Ascending aorta (tissue), 2 donors: ENCODE results near the gene METTL15. TPM values are rescaled to one million over a fixed set of nuclear protein-coding genes. Genes with fewer than 3 reads are reported as not detected.
"Not testable (repeated sequence)": the region's sequence is repeated elsewhere in the genome, so short reads cannot be mapped to it uniquely, and the experiment has no call there.

Source experiments
- DNase-seq, 2 donors: peaks; one replicate each; pipeline ENCODE4 v3.0.0-alpha.2; 2019; ENCODE audit warnings: low spot score in 2 of 2
- H3K27ac ChIP-seq, 2 donors: fragments of 200-600 bp; sonication (generic); one replicate each; pipeline ENCODE4 v1.5.1; 2016 to 2017; ENCODE audit warnings: mild to moderate bottlenecking in 1 of 2
- H3K27me3 ChIP-seq: fragments of 200-600 bp; sonication (generic); one replicate; pipeline ENCODE4 v1.5.1; 2017
- H3K36me3 ChIP-seq, 2 donors: fragments of 200-600 bp; sonication (generic); one replicate each; pipeline ENCODE4 v1.5.1; 2016
- H3K4me1 ChIP-seq, 2 donors: fragments of 200-600 bp; sonication (generic); one replicate each; pipeline ENCODE4 v1.5.1; 2016 to 2017; ENCODE audit warnings: mild to moderate bottlenecking in 1 of 2
- H3K4me3 ChIP-seq, 2 donors: fragments of 200-600 bp; sonication (generic); one replicate each; pipeline ENCODE4 v1.5.1; 2016 to 2017; ENCODE audit warnings: mild to moderate bottlenecking in 1 of 2
- H3K9me3 ChIP-seq, 2 donors: fragments of 200-600 bp; sonication (generic); one replicate each; pipeline ENCODE4 v1.5.1; 2016
- CTCF ChIP-seq, 3 experiments: fragments of 200-600 bp in 2 of 3; fragments of 450-650 bp in 1 of 3; sonication (generic) in 2 of 3; IDR thresholded peaks; one replicate each; pipeline ENCODE4 v1.5.1; 2016 to 2019; ENCODE audit warnings: antibody characterized with exemption in 3 of 3, mild to moderate bottlenecking in 1 of 3, moderate library complexity in 1 of 3
- intact Hi-C: fragments of 100-400 bp; cut with DNase I; formaldehyde crosslinking; loops from one replicate; pipeline ENCODE4 v1.15.1; 2023
- total RNA-seq: library from RNA; depleted of rRNA; stranded (reverse); fragments of >200 nt; gene quantifications from one replicate; pipeline ENCODE4 v1.1.0, GENCODE V29; 2016

METTL15 gene
- total RNA-seq, 1 donor from 2014 or later, result 0.32 TPM

GRCh38 chr11:28303477-28304191 lies 195.4 kb downstream of the METTL15 start:
- intact Hi-C loops, result no loop called here
- Histone ChIP-seq H3K27ac (no peak overlapping the region), H3K9me3 (no peaks in the 10 kb centered on the region), H3K36me3 (no peaks in the 10 kb centered on the region), H3K27me3 (no peaks in the 10 kb centered on the region), H3K4me3 (no peak overlapping the region), H3K4me1 (no peaks in the 10 kb centered on the region)
- no peak for DNase-seq
- no peak for TF ChIP-seq CTCF (IDR thresholded peaks at IDR 0.05)

DNA sequence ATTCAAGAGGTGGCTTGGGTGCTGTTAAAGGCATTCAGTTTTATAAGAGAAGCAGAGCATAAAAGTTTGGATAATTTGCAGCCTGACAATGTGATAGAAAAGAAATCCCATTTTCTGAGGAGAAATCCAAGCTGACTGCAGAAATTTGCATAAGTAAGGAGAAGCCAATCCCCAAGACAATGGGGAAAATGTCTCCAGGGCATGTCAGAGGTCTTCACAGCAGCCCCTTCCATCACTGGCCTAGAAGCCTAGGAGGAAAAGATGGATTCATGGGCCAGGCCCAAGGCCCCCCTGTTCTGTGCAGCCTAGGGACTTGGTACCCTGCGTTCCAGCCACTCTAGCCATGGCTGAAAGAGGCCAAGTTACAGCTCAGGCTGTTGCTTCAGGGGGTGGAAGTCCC lies 207.3 kb downstream of the METTL15 start:
- Histone ChIP-seq H3K27ac (no peak overlapping the region), H3K27me3 (no peaks in the 10 kb centered on the region), H3K4me3 (no peak overlapping the region), H3K9me3 (no peaks in the 10 kb centered on the region), H3K36me3 (no peaks in the 10 kb centered on the region), H3K4me1 (no peaks in the 10 kb centered on the region)
- intact Hi-C loops, result no loop called here
- no peak for DNase-seq
- TF ChIP-seq CTCF (IDR thresholded peaks at IDR 0.05), result no peak

DNA sequence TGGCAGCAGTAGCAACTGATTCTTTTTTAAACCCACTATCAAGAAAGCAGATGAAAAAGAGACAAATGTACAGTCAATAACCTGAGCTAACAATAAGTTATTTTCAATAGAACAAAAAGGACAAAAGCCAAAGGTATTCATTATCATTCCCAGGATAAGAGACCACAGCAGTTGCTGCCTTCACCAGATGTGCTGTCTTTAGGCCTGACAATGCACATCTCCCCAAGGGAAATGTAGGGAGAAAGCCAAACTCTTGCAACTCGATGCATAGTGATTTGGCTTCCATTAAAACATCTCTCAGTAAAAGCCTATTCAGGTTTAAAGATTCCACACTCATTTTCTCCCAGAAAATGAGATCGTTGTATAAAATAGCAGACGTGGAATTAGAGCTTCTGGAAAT lies 210.7 kb downstream of the METTL15 start:
- intact Hi-C loops, result no loop called here
- Histone ChIP-seq H3K9me3 (no peaks in the 10 kb centered on the region), H3K4me3 (no peak overlapping the region), H3K27me3 (no peaks in the 10 kb centered on the region), H3K36me3 (no peaks in the 10 kb centered on the region), H3K4me1 (no peaks in the 10 kb centered on the region), H3K27ac (no peak overlapping the region)
- no peak for DNase-seq
- no peak for TF ChIP-seq CTCF (IDR thresholded peaks at IDR 0.05)

GRCh38 chr11:28323621-28324020 lies 215.4 kb downstream of the METTL15 start:
- TF ChIP-seq CTCF (IDR thresholded peaks at IDR 0.05), result no peak
- Histone ChIP-seq H3K4me1 (no peaks in the 10 kb centered on the region), H3K36me3 (no peaks in the 10 kb centered on the region), H3K27me3 (no peaks in the 10 kb centered on the region), H3K27ac (no peak overlapping the region), H3K9me3 (no peaks in the 10 kb centered on the region), H3K4me3 (no peak overlapping the region)
- intact Hi-C loops, result no loop called here
- DNase-seq, result no peak

DNA sequence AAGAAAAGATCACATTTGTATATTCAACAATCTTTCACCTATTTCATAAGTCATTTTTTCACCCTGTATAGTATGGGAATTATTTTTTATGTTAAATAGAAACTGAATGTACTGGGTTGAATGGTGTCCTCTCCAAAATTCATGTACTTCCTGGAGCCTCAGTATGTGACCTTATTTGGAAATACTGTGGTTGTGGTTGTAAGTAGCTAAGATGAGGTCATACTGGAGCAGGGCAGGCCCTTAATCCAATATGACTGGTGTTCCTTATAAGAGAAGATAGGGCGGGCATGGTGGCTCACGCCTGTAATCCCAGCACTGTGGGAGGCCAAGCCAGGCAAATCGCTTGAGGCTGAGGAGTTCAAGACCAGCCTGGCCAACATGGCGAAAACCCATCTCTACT lies 224.2 kb downstream of the METTL15 start:
- H3K27me3 ChIP-seq, H3K9me3 ChIP-seq, DNase-seq, H3K4me3 ChIP-seq, H3K36me3 ChIP-seq, H3K27ac ChIP-seq, H3K4me1 ChIP-seq, intact Hi-C loops: not testable (repeated sequence)

- DNase-seq, result no peak
- H3K4me1 ChIP-seq, result no peaks in the 10 kb centered on the region
- H3K27me3 ChIP-seq, result no peaks in the 10 kb centered on the region
- no peak for TF ChIP-seq CTCF (IDR thresholded peaks at IDR 0.05)
- H3K27ac ChIP-seq, result no peak overlapping the region
- intact Hi-C loops, result no loop called here
- no peak overlapping the region for H3K4me3 ChIP-seq
- H3K9me3 ChIP-seq, result peaks cover 5 to 15% of the 10 kb centered on the region in 2 donors
- no peaks in the 10 kb centered on the region for H3K36me3 ChIP-seq
Observed at GRCh38 chr11:28337701-28338100, 229.5 kb downstream of the METTL15 start.
